Gastrocnemius medialis (tissue), 4 donors: ENCODE data around the gene ECPAS.

Experiments
- POLR2A ChIP-seq, 2 donors: fragments of 450-650 bp; IDR thresholded peaks; one replicate each; pipeline ENCODE4 v1.6.1; 2017; ENCODE audit warnings: antibody characterized with exemption in 2 of 2, mild to moderate bottlenecking in 2 of 2, moderate library complexity in 2 of 2
- TF ChIP-seq, protein P1 (sequence below), 5 experiments: fragments of 450-650 bp in 3 of 5; fragments of 200-600 bp in 2 of 5; sonication (generic) in 2 of 5; IDR thresholded peaks in 4 of 5; conservative IDR thresholded peaks in 1 of 5; 1 replicate in 4 of 5; 2 replicates in 1 of 5; pipeline ENCODE4 v1.5.1; 2016 to 2019; ENCODE audit warnings: antibody characterized with exemption in 5 of 5, mild to moderate bottlenecking in 3 of 5, moderate library complexity in 3 of 5

DNA sequence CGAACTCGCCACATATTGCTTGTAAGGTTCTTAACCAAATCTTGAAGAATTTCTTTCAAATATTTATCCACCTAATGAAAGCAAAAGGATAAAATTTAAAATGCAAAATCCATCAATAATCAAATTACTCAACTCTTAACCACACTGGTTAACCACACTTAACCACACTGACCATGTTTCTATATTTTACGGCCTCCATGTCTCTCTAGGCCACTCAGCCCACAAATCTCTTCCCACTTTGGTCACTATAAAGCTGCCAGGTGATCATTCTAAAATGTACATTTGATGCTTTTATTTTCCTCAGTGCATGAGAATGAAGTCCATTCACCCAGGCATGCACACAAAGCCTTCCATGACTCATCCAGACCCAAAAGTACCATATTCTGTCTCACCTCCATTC, 97.8 kb downstream of the ECPAS start:
- TF ChIP-seq POLR2A (IDR thresholded peaks at IDR 0.05), result no peak
- TF ChIP-seq, protein P1, sequence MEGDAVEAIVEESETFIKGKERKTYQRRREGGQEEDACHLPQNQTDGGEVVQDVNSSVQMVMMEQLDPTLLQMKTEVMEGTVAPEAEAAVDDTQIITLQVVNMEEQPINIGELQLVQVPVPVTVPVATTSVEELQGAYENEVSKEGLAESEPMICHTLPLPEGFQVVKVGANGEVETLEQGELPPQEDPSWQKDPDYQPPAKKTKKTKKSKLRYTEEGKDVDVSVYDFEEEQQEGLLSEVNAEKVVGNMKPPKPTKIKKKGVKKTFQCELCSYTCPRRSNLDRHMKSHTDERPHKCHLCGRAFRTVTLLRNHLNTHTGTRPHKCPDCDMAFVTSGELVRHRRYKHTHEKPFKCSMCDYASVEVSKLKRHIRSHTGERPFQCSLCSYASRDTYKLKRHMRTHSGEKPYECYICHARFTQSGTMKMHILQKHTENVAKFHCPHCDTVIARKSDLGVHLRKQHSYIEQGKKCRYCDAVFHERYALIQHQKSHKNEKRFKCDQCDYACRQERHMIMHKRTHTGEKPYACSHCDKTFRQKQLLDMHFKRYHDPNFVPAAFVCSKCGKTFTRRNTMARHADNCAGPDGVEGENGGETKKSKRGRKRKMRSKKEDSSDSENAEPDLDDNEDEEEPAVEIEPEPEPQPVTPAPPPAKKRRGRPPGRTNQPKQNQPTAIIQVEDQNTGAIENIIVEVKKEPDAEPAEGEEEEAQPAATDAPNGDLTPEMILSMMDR (IDR thresholded peaks at IDR 0.05 in 4 of 5, conservative IDR thresholded peaks at IDR 0.05 in 1 of 5), result no peak
